A549 (cell line): Measurements from ENCODE around the gene LETM1. TPM values are rescaled to one million over a fixed set of nuclear protein-coding genes. Genes with fewer than 3 reads are reported as not detected.

Experiments used
- ATAC-seq, 2 experiments: fragments of 200-7000 bp in 1 of 2; fragments of >200 bp in 1 of 2; cut with Nextera tagmentation in 1 of 2; cut with Tn5 transposase in 1 of 2; 3 replicates each; pipeline versions ENCODE4 v1.8.0 to v1.9.1; 2018 to 2020; ENCODE audit warnings: mild to moderate bottlenecking in 1 of 2, moderate library complexity in 1 of 2
- CTCF ChIA-PET: fragments of 300-600 bp; sonication (Branson Sonifier 250); formaldehyde crosslinking; extraction: SDS; loops from one replicate; lab custom pipeline; 2021; ENCODE audit warnings: antibody characterized with exemption, inconsistent platforms; lab: Yijun Ruan, JAX
- POLR2A ChIA-PET: fragments of 350-600 bp; formaldehyde crosslinking; extraction: SDS; loops from one replicate; lab custom pipeline; 2021; ENCODE audit warnings: antibody characterized with exemption, inconsistent platforms; lab: Yijun Ruan, JAX
- DNase-seq, 2 experiments: peaks; one replicate each; pipeline versions ENCODE4 v3.0.0 to v3.0.0-alpha.2; 2011 to 2016; ENCODE audit warnings: low read depth in 1 of 2, low spot score in 1 of 2
- FAIRE-seq: peaks from 2 replicates; lab custom pipeline; 2011; peaks lifted over from hg19 to GRCh38; lab: Jason Lieb, UNC
- H3K27ac ChIP-seq, 2 experiments: fragments of >200 bp; sonication (Bioruptor Twin); formaldehyde crosslinking; 3 replicates each; pipeline ENCODE4 v1.5.1; 2016 to 2017
- H3K4me1 ChIP-seq: fragments of >200 bp; sonication (Bioruptor Twin); formaldehyde crosslinking; 3 replicates; pipeline ENCODE4 v1.6.1; 2016
- H3K4me2 ChIP-seq: fragments of >200 bp; sonication (Bioruptor Twin); formaldehyde crosslinking; 3 replicates; pipeline ENCODE4 v1.6.1; 2016
- H3K4me3 ChIP-seq: fragments of >200 bp; sonication (Bioruptor Twin); formaldehyde crosslinking; 3 replicates; pipeline ENCODE4 v1.5.1; 2016
- H3K9me3 ChIP-seq: fragments of >200 bp; sonication (Bioruptor Twin); formaldehyde crosslinking; 3 replicates; pipeline ENCODE4 v1.6.1; 2016
- ATOH8 ChIP-seq: fragments of 250-450 bp; sonication (Bioruptor Pico); IDR thresholded peaks from 2 replicates; pipeline ENCODE4 v1.5.0; 2020; ENCODE audit warnings: low read depth, mild to moderate bottlenecking, moderate library complexity
- EHF ChIP-seq: fragments of 250-450 bp; sonication (Bioruptor Pico); IDR thresholded peaks from 2 replicates; pipeline ENCODE4 v1.5.0; 2020; ENCODE audit warnings: mild to moderate bottlenecking
- EHMT2 ChIP-seq: fragments of 200-600 bp; sonication (generic); IDR thresholded peaks from 2 replicates; pipeline ENCODE4 v1.6.1; 2016; ENCODE audit warnings: antibody characterized with exemption, low read depth, mild to moderate bottlenecking, moderate library complexity
- GATA3 ChIP-seq: IDR thresholded peaks from 2 replicates; pipeline ENCODE4 v1.6.1; 2012; ENCODE audit warnings: borderline replicate concordance
- HOXB5 ChIP-seq: fragments of 250-450 bp; sonication (Bioruptor Pico); IDR thresholded peaks from 2 replicates; pipeline ENCODE4 v1.5.0; 2020; ENCODE audit warnings: mild to moderate bottlenecking, moderate library complexity
- KDM5A ChIP-seq: fragments of 200-600 bp; sonication (generic); IDR thresholded peaks from 2 replicates; pipeline ENCODE4 v1.6.1; 2016; ENCODE audit warnings: antibody characterized with exemption, mild to moderate bottlenecking
- SREBF2 ChIP-seq: fragments of 450-650 bp; IDR thresholded peaks from 2 replicates; pipeline ENCODE4 v1.6.1; 2014; ENCODE audit warnings: mild to moderate bottlenecking, moderate library complexity
- TFCP2L1 ChIP-seq: fragments of 250-450 bp; sonication (Bioruptor Pico); IDR thresholded peaks from 2 replicates; pipeline ENCODE4 v1.5.0; 2021; ENCODE audit warnings: mild to moderate bottlenecking
- ZFP36 ChIP-seq: fragments of 450-650 bp; IDR thresholded peaks from 2 replicates; pipeline ENCODE4 v1.6.1; 2014; ENCODE audit warnings: borderline replicate concordance; ENCODE audit not compliant: partially characterized antibody
- WGBS: methylation state at CpG from one replicate; pipeline ENCODE4 v1.1.6; 2017; ENCODE audit errors: missing lambda C conversion rate; 5-methylcytosine and 5-hydroxymethylcytosine counted together
- polyA plus RNA-seq, 4 experiments: library from polyadenylated mRNA; depleted of rRNA in 3 of 4; stranded (reverse); fragments of >200 nt; fragmentation: RNase III in 1 of 4; extraction: RNeasy Plus Mini Kit Qiagen cat#74134 plus additional on column Dnase treatment in 1 of 4; gene quantifications; 2 replicates in 3 of 4; 3 replicates in 1 of 4; pipeline ENCODE4 v1.2.3, GENCODE V29; 2011 to 2017
- TF ChIP-seq, protein P1 (sequence below): fragments of 150-350 bp; IDR thresholded peaks from 2 replicates; pipeline ENCODE4 v1.6.1; 2014; ENCODE audit warnings: low read depth, mild to moderate bottlenecking, low read length
- TF ChIP-seq, protein P2 (sequence below): IDR thresholded peaks from 2 replicates; pipeline ENCODE4 v1.6.1; 2012; ENCODE audit warnings: low read depth, borderline replicate concordance
- TF ChIP-seq, protein P3 (sequence below): fragments of >200 bp; sonication (Bioruptor Twin); formaldehyde crosslinking; IDR thresholded peaks from 3 replicates; pipeline ENCODE4 v1.5.1; 2016

LETM1 gene
- polyA plus RNA-seq, 2 of the 4 experiments (the other 2 are of a cell fraction) = 18.6 to 29.6 TPM

- TF ChIP-seq, protein P1, sequence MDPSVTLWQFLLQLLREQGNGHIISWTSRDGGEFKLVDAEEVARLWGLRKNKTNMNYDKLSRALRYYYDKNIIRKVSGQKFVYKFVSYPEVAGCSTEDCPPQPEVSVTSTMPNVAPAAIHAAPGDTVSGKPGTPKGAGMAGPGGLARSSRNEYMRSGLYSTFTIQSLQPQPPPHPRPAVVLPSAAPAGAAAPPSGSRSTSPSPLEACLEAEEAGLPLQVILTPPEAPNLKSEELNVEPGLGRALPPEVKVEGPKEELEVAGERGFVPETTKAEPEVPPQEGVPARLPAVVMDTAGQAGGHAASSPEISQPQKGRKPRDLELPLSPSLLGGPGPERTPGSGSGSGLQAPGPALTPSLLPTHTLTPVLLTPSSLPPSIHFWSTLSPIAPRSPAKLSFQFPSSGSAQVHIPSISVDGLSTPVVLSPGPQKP = no peak
- TF ChIP-seq GATA3 (no peak), TFCP2L1 (CRISPR knock-in tag) (no peak)
Observed at GRCh38 chr4:1825326-1825725, 30.6 kb downstream of the LETM1 start (continued).

- no peak; a peak in 1 of 6 replicates for ATAC-seq
- ChIA-PET CTCF (interaction anchor here (4.3 kb wide), 1 partner anchor 15 kb away, joined by 18 read pairs; no protein-coding TSS in a partner anchor), POLR2A (no interaction called here)
- Histone ChIP-seq H3K4me1 (no peaks in the 10 kb centered on the region), H3K9me3 (no peaks in the 10 kb centered on the region), H3K4me3 (no peak overlapping the region), H3K4me2 (no peak overlapping the region), H3K27ac (no peak overlapping the region)
- TF ChIP-seq, protein P2, sequence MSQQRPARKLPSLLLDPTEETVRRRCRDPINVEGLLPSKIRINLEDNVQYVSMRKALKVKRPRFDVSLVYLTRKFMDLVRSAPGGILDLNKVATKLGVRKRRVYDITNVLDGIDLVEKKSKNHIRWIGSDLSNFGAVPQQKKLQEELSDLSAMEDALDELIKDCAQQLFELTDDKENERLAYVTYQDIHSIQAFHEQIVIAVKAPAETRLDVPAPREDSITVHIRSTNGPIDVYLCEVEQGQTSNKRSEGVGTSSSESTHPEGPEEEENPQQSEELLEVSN = no peak
- WGBS = 85% methylated on average over 11 of the region's 11 CpGs
- no peak for DNase-seq
- no peak for FAIRE-seq
Observed at GRCh38 chr4:1824746-1825145, 31.2 kb downstream of the LETM1 start.

GRCh38 chr4:1823545-1823932 is 32.4 kb downstream of the LETM1 start:
- POLR2A ChIA-PET = no interaction called here
- DNase-seq (no peak), FAIRE-seq (no peak), ATAC-seq (no peak)
- no peak overlapping the region for H3K4me2 ChIP-seq
- 95% methylated on average over 12 of the region's 12 CpGs for WGBS
- no peak for TF ChIP-seq EHF
- TF ChIP-seq EHMT2 = no peak
- TF ChIP-seq, protein P3, sequence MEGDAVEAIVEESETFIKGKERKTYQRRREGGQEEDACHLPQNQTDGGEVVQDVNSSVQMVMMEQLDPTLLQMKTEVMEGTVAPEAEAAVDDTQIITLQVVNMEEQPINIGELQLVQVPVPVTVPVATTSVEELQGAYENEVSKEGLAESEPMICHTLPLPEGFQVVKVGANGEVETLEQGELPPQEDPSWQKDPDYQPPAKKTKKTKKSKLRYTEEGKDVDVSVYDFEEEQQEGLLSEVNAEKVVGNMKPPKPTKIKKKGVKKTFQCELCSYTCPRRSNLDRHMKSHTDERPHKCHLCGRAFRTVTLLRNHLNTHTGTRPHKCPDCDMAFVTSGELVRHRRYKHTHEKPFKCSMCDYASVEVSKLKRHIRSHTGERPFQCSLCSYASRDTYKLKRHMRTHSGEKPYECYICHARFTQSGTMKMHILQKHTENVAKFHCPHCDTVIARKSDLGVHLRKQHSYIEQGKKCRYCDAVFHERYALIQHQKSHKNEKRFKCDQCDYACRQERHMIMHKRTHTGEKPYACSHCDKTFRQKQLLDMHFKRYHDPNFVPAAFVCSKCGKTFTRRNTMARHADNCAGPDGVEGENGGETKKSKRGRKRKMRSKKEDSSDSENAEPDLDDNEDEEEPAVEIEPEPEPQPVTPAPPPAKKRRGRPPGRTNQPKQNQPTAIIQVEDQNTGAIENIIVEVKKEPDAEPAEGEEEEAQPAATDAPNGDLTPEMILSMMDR = no peak
- no peak for TF ChIP-seq SREBF2
- TF ChIP-seq KDM5A = no peak
- TF ChIP-seq ATOH8 = no peak
- no peak overlapping the region for H3K4me3 ChIP-seq
- H3K4me1 ChIP-seq = no peaks in the 10 kb centered on the region
- CTCF ChIA-PET = interaction anchor here (1.3 to 4.3 kb wide), 2 partner anchors 14 to 97 kb away, joined by 3 to 18 read pairs; no protein-coding TSS in a partner anchor
- no peak overlapping the region for H3K27ac ChIP-seq
- H3K9me3 ChIP-seq = no peaks in the 10 kb centered on the region

- H3K27ac ChIP-seq = no peak overlapping the region
- no peak for ATAC-seq
- no peak overlapping the region for H3K4me2 ChIP-seq
- no peaks in the 10 kb centered on the region for H3K4me1 ChIP-seq
- 85% methylated on average over 9 of the region's 37 CpGs for WGBS
- DNase-seq = no peak
- H3K9me3 ChIP-seq = no peaks in the 10 kb centered on the region
- no peak for FAIRE-seq
- ChIA-PET POLR2A (no interaction called here), CTCF (interaction anchor here (0.6 to 4.3 kb wide), 5 partner anchors 13 to 96 kb away, joined by 3 to 18 read pairs (median 4); no protein-coding TSS in a partner anchor)
- TF ChIP-seq TFCP2L1 (CRISPR knock-in tag) (no peak), ZFP36 (no peak), HOXB5 (no peak)
- no peak overlapping the region for H3K4me3 ChIP-seq
Observed at GRCh38 chr4:1822568-1823544, 33.1 kb downstream of the LETM1 start.
